Measurements from ENCODE around the gene AKT1.
"Not testable (repeated sequence)": the region's sequence is repeated elsewhere in the genome, so short reads cannot be mapped to it uniquely, and the experiment has no call there.

Gene AKT1

GRCh38 chr14:104753528-104754212, 41.9 kb downstream of the AKT1 start:
- DNase-seq (ENCODE audit: low read depth), result no peak

GRCh38 chr14:104752735-104753527, 42.6 kb downstream of the AKT1 start, which contains the start of gene SIVA1:
TSS of gene SIVA1 (plus strand) at chr14:104753147. CDS start at chr14:104753202, 55 bp downstream.
- DNase-seq (ENCODE audit: low read depth), result peak; percentile 99

- no peak for DNase-seq (ENCODE audit: low read depth)
Observed at GRCh38 chr14:104752423-104752734, 43.2 kb downstream of the AKT1 start.

- no peak for DNase-seq (ENCODE audit: low read depth)
Observed at GRCh38 chr14:104751539-104752422, 43.8 kb downstream of the AKT1 start.

- DNase-seq (ENCODE audit: low read depth), result not testable (repeated sequence)
Observed at GRCh38 chr14:104750753-104751057, 44.8 kb downstream of the AKT1 start.

GRCh38 chr14:104750056-104750752, 45.3 kb downstream of the AKT1 start:
- DNase-seq (ENCODE audit: low read depth), result no peak

- DNase-seq (ENCODE audit: low read depth), result no peak
Observed at GRCh38 chr14:104749111-104749649, 46.4 kb downstream of the AKT1 start.

- no peak for DNase-seq (ENCODE audit: low read depth)
Observed at GRCh38 chr14:104747876-104748275, 47.7 kb downstream of the AKT1 start.

GRCh38 chr14:104746934-104747481, 48.5 kb downstream of the AKT1 start:
- no peak for DNase-seq (ENCODE audit: low read depth)

- DNase-seq (ENCODE audit: low read depth), result no peak
Observed at GRCh38 chr14:104746071-104746545, 49.4 kb downstream of the AKT1 start.

GRCh38 chr14:104745431-104745830, 50.1 kb downstream of the AKT1 start:
- no peak for DNase-seq (ENCODE audit: low read depth)

GRCh38 chr14:104744484-104744883, 51.1 kb downstream of the AKT1 start:
- no peak for DNase-seq (ENCODE audit: low read depth)

GRCh38 chr14:104743461-104744380, 51.8 kb downstream of the AKT1 start:
- no peak for DNase-seq (ENCODE audit: low read depth)

- DNase-seq (ENCODE audit: low read depth), result no peak
Observed at GRCh38 chr14:104742586-104743455, 52.7 kb downstream of the AKT1 start.

- DNase-seq (ENCODE audit: low read depth), result no peak
Observed at GRCh38 chr14:104741803-104742251, 53.7 kb downstream of the AKT1 start.

GRCh38 chr14:104741108-104741802, 54.3 kb downstream of the AKT1 start:
- no peak for DNase-seq (ENCODE audit: low read depth)

GRCh38 chr14:104739546-104740516, 55.7 kb downstream of the AKT1 start:
- DNase-seq (ENCODE audit: low read depth), result no peak
